ENCODE results near the gene PIAS4.

PIAS4 gene

DNA sequence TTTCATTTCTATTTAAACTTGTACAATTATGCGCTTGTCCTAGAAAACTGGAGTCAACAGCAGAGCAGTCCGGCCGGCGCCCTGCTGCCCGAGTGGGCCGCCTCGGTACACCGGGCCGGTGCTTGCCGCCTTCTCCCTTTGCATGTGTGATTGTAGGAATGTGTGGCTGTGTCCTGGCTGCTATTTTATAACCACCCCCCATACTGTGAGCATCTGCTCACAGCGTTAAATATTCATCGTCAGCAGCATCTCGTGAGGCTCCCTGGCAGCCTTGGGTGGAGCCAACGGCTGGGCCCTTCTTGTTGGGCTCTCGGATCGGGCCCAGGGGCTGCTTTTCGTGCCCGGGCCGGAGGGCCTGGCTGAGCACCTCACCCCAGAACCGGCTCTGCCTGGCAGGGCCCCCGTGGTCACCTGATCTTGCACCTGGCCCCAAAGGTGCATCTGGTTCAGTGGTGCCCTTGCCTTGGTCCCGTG lies 10.6 kb downstream of the PIAS4 start:
- DNase-seq (ENCODE audit: low spot score) = no peak
- TF ChIP-seq, protein P1, sequence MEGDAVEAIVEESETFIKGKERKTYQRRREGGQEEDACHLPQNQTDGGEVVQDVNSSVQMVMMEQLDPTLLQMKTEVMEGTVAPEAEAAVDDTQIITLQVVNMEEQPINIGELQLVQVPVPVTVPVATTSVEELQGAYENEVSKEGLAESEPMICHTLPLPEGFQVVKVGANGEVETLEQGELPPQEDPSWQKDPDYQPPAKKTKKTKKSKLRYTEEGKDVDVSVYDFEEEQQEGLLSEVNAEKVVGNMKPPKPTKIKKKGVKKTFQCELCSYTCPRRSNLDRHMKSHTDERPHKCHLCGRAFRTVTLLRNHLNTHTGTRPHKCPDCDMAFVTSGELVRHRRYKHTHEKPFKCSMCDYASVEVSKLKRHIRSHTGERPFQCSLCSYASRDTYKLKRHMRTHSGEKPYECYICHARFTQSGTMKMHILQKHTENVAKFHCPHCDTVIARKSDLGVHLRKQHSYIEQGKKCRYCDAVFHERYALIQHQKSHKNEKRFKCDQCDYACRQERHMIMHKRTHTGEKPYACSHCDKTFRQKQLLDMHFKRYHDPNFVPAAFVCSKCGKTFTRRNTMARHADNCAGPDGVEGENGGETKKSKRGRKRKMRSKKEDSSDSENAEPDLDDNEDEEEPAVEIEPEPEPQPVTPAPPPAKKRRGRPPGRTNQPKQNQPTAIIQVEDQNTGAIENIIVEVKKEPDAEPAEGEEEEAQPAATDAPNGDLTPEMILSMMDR (IDR thresholded peaks at IDR 0.05; ENCODE audit: borderline replicate concordance, control extremely low read depth, extremely low read depth, insufficient read depth, missing control alignments) = no peak
- in situ Hi-C loops (cut with MboI; ENCODE audit: low sequenced_read_pairs, unreplicated experiment) = no loop called here

DNA sequence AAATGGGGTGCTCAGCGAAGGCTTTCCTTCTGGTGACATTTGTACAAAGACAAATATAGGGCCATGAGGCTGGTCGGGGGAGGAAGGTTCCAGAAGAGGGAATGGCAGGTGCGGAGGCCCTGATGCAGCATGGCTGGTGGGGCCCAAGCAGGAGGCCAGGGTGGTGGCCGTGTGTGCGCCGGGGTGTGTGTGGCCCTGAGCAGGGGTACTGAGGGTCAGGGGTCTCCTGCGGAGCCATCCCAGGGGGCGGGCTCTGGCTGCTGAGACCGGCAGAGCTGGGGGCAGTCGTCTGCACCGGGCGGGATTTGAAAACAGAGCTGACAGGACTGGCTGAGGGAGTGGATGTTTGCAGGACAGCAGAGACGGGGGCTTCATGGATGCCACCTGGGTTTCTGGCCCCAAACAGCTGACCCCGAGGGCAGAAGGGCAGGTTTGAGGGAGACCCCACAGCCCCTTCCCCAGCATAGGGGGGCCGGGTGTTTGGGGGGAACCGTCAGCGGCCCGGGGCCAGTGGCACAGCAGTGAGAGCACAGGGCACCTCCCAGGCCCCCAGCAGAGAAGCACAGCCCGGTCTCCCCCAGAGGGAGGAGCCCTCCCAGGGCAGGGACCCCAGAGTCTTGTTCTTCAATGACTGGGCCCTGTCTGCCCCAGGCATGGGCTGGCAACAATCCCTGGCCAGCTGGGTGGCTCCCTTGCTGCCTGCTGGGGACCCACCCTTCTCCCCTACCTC lies 11.4 kb downstream of the PIAS4 start:
- TF ChIP-seq, protein P1 (IDR thresholded peaks at IDR 0.05; ENCODE audit: borderline replicate concordance, control extremely low read depth, extremely low read depth, insufficient read depth, missing control alignments) = no peak
- no peak for DNase-seq (ENCODE audit: low spot score)
- in situ Hi-C loops (cut with MboI; ENCODE audit: low sequenced_read_pairs, unreplicated experiment) = no loop called here

DNA sequence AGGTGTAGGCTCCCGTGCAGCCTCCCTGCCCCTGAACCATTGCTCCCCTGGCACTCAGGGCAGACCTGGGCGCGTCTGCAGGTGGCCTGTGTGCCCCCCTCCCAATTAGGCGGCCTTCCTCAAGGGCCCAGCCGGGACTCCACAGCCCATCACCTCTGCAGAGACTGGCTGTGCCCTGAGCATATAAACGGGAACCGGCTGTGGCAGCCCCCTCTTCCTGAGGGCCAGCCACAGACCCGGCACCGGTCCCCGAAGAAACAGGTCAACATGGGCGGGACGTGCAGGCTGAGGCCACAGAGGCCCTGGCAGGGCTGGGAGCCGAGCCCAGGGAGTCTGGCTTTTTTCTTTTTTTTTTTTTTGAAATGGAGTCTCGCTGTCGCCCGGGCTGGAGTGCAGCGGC lies 12.0 kb downstream of the PIAS4 start:
- TF ChIP-seq, protein P1 (IDR thresholded peaks at IDR 0.05; ENCODE audit: borderline replicate concordance, control extremely low read depth, extremely low read depth, insufficient read depth, missing control alignments) = no peak
- DNase-seq (ENCODE audit: low spot score) = no peak
- in situ Hi-C loops (cut with MboI; ENCODE audit: low sequenced_read_pairs, unreplicated experiment) = no loop called here

DNA sequence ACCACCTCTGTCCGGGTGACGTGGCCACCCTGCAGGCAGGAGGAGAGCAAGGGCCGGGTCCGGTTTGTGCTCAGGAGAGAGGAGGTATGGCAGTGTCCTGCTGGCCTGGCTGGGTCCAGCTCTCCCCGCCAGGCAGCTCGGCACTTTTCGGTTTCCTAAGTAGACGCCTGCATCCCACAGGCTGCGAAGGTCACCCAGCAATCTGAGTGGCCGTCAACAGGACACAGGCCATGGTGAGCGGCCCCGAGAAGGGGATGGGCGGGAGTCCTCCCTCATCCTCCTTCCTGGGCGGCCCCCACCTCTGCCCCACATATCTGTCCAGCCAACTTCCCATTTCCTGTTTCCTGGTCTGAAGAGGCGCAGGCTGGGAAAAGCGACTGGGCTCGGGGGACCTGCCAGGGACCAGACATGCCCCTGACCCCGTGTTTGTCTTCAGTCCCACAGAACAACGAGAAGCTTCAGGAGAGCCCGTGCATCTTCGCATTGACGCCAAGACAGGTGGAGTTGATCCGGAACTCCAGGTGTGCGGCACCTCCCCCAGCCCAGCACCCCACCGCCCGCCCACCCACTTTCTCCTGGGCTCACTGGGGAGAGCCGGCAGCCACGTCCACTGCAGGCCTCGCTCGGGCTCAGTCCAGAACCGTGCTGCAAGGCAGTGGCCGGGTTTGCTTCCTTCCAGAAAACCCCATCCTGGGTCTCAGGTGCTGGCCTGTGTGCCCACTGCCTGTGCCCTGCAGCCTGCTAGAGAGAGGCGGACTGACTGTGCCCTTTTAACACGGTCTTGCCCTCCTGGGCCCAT lies 16.3 kb downstream of the PIAS4 start:
- no peak for DNase-seq (ENCODE audit: low spot score)
- TF ChIP-seq, protein P1 (IDR thresholded peaks at IDR 0.05; ENCODE audit: borderline replicate concordance, control extremely low read depth, extremely low read depth, insufficient read depth, missing control alignments) = no peak
- in situ Hi-C loops (cut with MboI; ENCODE audit: low sequenced_read_pairs, unreplicated experiment) = no loop called here

DNA sequence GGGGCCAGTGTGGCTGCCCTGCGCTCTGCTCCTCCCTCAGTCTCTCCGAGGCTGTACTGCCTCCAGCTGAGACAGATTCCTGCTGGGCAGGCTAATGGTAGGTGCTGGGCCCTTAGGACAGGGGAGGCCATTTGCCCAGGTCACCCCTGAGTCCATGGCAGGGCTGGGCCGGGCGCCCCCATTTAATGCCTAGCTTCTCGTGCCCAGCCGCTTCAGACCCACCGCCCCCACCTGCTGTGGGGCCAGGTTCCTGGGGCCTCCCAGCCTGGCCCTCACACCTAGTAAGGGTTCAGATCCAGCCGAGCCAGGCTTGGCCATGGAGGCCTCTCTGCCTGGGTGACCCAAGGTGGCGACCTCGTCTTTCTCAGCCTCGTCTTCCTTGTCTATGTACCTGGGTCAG lies 17.8 kb downstream of the PIAS4 start:
- TF ChIP-seq, protein P1 (IDR thresholded peaks at IDR 0.05; ENCODE audit: borderline replicate concordance, control extremely low read depth, extremely low read depth, insufficient read depth, missing control alignments) = no peak
- no peak for DNase-seq (ENCODE audit: low spot score)
- in situ Hi-C loops (cut with MboI; ENCODE audit: low sequenced_read_pairs, unreplicated experiment) = no loop called here

DNA sequence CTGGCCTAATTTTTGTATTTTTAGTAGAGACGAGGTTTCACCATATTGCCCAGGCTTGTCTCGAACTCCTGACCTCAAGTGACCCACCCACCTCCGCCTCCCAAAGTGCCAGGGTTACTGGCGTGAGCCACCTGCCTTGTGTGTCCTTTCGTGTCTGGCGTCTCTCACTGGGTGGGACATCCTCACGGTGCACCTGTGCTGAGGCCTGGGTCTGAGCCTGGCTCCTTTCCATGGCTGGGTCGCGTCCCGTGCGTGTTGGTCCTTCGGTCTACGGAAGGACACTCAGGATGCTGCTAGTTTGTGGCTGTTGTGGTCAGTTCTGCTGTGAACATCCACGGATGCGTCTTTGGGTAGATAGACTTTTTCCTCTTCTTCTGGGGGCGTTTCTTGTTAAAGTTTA lies 19.6 kb downstream of the PIAS4 start:
- in situ Hi-C loops (cut with MboI; ENCODE audit: low sequenced_read_pairs, unreplicated experiment) = no loop called here
- TF ChIP-seq, protein P1 (IDR thresholded peaks at IDR 0.05; ENCODE audit: borderline replicate concordance, control extremely low read depth, extremely low read depth, insufficient read depth, missing control alignments) = no peak
- DNase-seq (ENCODE audit: low spot score) = no peak

Measured in GM13976 (cell line).